GM21447 (cell line): Measurements from ENCODE around the gene FN3K.

ENCODE experiments used
- ATAC-seq: cut with Tn5 transposase; IDR thresholded peaks from one replicate; pipeline ENCODE4 v1.9.1; 2021; ENCODE audit not compliant: unreplicated experiment

Gene FN3K

DNA sequence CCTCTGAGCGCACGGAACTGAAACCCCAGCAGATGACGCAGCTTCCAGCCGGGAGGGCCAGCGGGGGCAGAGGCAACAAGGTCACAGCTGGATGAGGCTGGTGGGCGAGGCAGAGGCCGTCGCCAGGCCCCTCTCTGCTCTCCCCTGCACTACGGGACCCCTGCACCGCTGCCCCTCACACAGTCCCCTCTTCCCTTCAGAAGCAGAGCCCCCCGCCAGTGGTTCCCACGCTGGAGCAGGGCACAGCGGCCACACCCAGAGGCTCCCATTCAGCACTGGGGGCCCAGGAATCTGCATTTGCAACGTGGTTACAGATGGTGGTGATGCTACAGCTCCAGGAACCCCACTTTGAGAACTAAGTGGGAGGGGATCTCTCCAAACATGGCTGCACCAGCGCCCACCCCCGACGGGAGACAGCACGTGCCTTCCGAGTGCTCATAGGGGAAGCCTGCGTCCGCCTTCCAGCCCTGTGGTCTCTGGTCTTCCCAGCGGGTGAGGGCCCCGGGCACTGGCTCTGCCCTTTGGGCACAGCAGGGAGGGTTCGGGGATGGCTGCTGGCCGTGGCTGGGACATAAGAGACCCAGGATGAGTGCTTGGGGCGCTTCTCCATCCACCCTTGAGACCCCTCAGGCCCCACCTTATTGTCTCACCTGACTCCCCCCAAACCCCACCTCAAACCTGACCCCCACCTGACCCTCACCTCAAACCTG, 32.2 kb upstream of the FN3K start:
- no peak for ATAC-seq

DNA sequence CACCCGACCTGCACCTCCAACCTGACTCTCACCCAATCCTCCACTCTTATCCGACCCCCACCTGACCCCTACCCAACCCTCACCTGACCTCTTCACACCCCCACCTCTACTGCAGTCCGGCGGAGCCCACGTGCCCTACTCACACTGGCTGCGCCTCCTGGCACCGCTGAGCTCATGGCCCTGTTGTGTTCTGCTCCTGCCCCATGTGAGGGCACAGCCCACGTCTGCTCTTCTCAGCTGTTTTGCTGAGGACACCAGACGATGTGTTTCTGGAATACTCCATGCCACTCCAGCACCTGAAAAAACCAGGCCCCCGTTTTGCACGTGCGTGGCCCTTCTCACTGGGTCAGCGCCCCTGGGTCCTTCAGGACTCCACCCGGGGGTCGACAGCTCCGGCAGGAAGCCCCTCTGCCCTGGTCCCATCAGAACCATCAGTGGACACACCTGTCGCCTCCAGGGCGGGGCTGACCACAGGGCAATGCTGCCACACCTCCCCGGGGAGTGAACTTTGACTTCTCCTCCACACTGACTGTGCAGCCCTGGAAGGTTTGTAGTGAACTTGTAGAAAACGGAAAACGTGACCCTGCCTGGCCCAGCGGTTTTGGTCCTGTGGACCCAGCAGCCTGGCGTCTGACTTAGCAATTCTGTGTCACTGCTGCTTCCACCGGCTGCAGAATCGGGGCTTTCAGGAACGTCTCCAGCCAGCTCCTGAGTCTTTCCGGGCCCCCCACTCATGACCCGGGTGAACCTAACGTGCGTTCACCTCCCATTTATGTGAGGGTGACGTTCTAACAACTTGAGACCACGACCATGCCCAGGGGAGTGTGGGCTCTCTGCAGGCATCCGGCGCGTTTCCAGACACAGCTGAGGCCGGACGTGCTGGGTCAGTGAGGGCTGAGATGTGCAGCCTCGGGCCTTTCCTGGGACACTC, 31.2 kb upstream of the FN3K start:
- no peak for ATAC-seq

- ATAC-seq, result no peak
Measured at GRCh38 chr17:82704886-82705285, 30.5 kb upstream of the FN3K start.

DNA sequence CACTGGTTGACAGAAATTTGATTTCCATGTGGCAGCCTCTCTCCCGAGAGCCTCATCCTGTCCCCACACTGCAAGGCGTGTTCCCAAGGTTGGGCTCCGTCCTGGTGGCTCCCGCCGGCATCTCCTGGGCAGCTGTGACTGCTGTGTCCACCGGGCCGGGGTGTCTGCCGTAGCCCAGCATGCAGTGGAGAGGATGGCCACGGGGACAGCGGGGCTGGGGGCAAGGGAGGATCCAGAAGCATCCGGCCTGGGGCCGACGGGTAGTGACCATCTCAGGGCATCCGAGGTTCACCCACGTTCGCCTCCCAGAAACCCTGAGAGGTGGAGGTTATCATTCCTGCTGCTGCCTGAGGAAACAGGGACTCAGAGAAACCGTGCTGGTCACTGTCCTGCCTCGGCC, 29.7 kb upstream of the FN3K start:
- ATAC-seq, result no peak

DNA sequence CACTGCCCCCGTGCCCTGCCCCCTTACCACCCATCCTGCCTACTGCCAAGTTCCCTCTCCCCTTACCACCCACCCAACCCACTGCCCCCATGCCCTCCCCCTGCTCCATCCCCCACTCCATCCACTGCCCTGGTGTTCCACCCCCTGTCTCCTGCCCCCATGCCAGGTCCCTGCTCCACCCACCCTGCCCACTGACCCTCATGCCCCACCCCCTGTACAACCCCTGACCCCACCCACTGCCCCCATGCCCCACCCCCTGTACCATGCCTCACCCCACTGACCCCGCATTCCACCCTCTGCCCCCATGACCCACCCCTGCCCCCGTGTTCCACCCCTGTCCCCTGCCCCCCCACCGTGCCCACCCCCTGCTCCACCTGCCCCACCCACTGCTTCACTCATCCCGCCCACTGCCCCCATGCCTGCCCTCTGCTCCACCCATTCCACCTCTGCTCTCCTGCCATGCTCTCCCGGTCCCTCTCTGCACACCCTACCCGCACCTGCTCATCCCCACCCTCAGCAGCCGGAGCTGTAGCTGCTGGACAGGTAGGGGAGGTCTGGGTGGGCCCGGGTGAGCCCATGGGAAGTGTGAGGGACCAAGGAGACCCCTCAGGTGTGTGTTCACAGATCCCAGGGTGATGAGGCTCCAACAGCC, 26.3 kb upstream of the FN3K start:
- ATAC-seq, result no peak

GRCh38 chr17:82709676-82710498, 25.5 kb upstream of the FN3K start:
- no peak for ATAC-seq

- no peak for ATAC-seq
Measured at GRCh38 chr17:82710499-82711232, 24.7 kb upstream of the FN3K start.

GRCh38 chr17:82713071-82713723, 22.2 kb upstream of the FN3K start:
- no peak for ATAC-seq

- peak; percentile 69 for ATAC-seq
Measured at GRCh38 chr17:82716203-82717010, 19.0 kb upstream of the FN3K start, which contains the start of gene FN3KRP. FN3KRP (plus strand) TSS chr17:82716706; CDS start chr17:82716756, 50 bp downstream.

- no peak for ATAC-seq
Measured at GRCh38 chr17:82718986-82719685, 16.3 kb upstream of the FN3K start.

DNA sequence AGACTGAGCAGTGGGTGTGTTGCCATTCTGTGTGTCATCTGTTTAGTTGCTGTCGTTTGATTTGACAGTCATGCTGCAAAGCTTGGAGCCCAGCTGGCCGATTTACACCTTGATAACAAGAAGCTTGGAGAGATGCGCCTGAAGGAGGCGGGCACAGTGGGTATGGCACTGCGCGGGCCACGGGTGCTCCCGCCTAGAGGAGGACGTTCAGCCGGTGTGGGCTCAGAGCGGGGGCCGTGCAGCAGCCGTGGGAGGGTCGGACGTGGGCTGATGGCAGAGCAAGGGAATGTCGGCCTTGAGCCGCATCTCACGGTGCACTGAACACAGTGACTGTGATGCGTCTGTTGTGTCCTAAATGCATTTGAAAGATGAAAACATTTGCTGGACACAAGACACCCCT, 15.2 kb upstream of the FN3K start:
- ATAC-seq, result no peak

- no peak for ATAC-seq
Measured at GRCh38 chr17:82722341-82723013, 12.9 kb upstream of the FN3K start.

GRCh38 chr17:82723169-82723807, 12.1 kb upstream of the FN3K start:
- no peak for ATAC-seq

GRCh38 chr17:82726427-82726826, 9.0 kb upstream of the FN3K start:
- no peak for ATAC-seq

- no peak for ATAC-seq
Measured at GRCh38 chr17:82729479-82730260, 5.7 kb upstream of the FN3K start.

DNA sequence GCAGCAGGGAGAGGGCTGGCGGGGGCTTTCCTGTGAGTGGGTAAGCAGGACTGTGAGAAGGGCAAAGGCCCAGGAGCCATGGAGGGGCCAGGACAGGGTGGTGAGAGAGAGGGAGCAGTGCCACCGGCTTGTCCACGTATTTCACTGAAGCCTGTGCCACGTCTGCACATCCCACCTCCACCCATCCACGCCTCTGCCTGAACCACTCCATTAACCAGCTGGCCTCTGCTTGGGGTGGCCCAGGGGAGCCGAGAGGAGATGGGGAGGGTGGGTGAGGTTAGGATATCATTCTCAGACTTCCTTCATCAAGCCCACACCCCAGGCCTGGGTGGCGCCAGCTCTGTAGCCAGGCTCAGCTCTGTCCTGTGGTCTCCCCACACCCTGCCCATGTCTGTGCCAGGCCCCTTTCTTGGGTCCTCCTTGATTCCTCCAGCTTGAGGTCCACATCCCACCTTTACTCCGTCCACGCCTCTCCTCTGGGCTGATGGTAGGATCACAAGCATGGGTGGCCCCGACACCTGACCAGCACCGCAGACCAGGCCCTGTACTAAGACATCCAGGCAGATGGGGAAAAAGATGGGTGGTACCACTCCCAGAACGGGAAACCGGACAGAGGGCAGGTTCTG, 3.2 kb upstream of the FN3K start:
- ATAC-seq, result no peak
